NCI-H1694 (cell line): ENCODE measurements around the gene TFR2.

ENCODE experiments used
- DNase-seq: peaks from one replicate; lab custom pipeline; 2025; lab: John Stamatoyannopoulos, UW

Gene TFR2

GRCh38 chr7:100572281-100572948 is 68.9 kb downstream of the TFR2 start:
- no peak for DNase-seq

- DNase-seq, result no peak
These were observed 69.6 kb downstream of the TFR2 start for GRCh38 chr7:100571829-100572116.

GRCh38 chr7:100570954-100571828 is 70.2 kb downstream of the TFR2 start:
- no peak for DNase-seq
